Measurements from ENCODE around the gene GUCY2D.
"Not testable (repeated sequence)": the region's sequence is repeated elsewhere in the genome, so short reads cannot be mapped to it uniquely, and the experiment has no call there.

The GUCY2D gene

DNA sequence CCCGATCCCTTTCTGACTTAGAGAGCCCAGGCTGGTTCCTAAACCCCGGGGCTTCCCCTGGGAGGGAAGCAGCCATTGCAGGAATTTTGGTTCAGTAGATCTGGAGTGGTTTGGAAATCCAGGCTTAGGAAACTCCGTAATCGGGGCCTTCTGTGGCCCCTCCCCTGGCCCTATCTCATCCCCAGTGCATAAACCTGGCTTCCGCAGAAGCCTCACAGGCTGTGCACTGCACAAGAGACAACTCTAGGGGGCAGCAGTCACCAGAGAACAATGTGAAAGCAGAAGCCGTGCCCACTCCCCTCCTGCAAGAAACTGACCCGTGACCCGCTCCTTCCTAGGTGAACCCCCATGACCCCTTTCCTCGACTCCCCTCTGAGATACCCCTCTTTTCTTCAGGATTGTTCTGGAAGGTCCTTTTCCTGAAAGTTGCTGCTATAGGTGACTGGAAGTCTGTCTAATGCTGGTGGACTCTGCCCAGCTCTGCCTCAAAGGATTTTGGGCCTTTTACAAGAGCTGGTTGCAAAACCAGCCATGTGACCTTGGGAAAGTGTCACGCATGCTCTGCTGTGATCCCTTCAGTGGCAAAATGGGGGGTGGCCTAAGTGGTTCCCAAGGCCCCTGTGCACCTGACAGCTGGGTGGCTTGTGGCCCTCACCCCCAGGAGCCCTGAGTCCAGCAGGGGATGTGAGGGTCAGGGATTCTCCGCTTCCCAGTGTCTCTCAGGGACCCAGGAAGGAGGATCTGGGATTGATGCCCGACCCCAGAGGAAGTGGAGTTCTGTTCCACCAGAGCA is 14.4 kb downstream of the GUCY2D start:
- DNase-seq (ENCODE audit: low spot score), result no peak

DNA sequence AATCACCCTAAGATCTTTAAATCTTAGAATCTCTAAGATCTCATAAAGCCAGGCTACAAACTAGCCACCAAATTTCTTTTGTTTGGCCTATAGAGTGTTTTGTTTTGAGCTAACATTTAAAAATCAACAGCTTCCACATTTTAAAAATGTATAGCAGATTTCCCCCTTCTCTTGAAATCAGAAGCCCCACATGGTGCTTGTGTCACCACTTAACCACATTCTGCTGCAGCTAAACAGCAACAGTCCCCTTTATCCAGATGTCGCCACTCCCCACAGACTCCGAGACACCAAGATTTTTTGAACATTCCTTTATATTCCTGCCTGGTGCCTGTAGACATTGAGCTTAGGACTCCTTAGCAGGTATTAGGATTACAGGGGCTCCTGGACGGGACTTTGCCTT is 16.0 kb downstream of the GUCY2D start:
- DNase-seq (ENCODE audit: low spot score), result no peak

DNA sequence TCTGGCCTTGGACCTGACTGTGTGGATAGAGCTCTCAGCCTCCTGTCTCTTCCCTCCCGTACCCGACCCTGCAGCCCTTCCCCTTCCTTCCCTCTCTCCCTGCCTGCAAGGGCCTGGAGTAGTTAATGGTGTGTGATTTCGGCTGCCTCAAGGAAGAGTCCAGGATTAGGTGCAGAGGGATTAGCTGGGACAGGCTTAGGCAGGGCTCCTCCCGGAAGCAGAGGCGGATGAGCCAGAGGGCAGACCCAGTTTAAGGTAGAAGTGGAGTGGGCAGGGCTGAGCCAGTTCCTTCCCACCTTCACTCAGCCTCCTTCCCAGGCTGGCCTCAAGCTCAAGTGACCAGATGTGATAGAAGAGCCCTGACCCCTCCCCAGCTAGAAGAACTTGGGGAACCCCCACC is 16.8 kb downstream of the GUCY2D start:
- DNase-seq (ENCODE audit: low spot score), result no peak

DNA sequence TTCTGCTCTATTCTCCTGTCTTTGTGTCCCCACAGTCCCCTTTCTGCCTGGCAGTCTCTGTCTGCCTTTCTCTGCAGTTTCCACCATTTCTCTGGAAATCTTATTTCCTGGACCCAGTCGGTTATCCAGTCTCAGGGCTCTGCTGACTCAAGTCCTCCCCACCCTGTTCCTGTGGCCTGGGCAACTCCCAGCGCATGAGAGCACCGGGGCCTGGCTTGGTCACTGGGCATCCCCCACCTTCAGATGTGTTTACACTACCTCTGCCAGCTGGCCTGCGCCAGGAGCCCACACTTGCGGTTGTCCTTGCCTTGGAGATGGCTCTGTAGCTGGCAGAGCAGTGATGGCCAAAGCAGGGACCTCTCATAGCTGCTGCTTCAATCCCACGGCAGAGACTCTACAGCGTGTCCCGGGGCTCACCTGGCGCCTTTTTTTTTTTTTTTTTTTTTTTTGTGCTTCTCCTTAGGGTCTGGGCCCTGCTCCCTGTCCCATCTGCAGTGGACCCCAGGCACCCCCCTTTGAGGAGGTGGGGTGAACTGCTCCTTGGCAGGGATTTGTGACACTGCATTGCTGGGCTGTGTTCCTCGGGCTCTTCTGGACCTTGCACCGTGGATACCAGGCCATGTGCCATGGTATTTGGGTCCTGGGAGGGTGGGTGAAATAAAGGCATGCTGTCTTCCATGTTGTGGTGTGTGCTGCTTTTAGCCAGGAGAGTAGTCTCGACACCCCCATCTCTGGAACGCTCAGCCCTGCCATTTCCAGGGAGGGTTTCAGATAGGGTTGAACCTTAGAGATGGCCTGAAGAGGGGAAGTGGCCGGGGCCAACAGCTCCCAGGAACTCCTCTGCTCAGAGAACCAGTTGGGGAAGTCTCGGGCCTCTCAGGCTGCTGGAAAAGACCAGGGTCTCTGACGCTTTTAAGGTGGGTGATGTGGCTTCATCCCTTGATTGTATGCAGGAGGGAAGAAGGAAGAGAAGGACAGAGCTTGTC is 17.5 kb downstream of the GUCY2D start:
- DNase-seq (ENCODE audit: low spot score), result no peak

DNA sequence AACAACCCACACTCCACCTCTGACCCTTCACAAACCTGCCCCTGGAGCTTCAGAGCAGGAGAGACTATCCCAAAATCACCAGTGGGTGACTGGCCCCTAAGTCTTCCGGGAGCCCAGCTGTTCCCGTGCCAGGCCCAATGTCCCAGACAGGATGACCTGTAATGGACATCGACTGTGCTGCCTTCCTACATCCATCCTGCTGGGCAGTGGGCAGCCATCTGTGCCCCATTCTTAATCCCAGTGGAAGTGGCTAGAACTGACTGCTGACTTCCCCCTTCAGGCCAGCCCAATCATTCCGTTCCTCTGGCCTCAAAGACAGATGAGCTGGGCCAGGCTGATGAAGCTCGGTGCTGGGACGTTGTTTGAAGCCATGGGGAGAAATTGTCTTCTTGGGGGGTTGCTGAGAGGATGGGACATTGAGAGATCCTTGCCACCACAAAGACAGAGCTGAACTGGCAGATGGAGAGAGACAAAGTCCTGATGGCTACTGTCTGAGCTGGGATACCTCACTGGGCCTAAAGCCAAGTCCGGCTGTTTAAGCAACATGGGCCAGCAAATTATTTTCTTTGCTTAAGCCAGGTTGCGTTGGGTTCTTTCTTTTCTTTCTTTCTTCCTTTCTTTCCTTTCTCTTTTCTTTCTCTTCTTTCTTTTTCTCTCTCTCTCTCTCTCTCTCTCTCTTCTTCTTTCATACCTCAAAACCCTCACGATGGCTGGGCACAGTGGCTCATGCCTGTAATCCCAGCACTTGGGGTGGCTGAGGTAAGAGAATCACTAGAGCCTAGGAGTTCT is 18.6 kb downstream of the GUCY2D start:
- DNase-seq (ENCODE audit: low spot score), result no peak

DNA sequence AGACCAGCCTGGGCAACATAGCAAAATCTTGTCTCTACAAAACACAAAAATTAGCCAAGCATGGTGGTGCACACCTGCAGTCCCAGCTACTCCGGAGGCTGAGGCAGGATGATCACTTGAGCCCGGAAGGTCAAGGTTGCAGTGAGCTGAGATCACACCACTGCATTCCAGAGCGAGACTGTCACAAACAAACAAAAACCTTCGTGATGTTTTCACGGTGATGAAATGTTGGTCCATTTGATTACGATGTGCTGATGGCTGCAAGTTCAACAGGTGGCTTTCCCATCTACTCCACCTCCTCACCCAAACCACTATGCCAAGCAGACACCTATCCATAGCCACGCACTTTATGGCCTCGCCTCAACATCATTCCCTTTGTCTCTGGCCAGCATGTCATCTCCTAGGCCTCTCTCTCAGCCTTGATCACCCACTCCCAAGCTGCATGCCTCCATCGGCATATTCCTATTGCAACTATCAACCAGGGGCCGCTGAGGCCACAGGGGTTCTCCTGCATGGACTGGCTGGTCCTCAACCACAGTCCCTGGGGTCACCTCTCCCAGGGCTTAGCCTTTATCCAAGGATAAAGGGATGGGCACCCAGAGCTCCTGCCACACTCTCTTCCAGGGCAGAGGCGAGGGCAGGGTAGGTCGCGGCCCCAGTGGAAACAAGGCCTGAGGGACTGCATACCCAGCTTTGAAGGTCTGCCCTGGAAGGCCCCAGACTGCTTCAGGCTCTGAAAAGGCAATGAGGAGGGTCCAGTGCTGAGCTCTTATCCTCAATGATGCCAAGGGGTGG is 19.3 kb downstream of the GUCY2D start:
- peak; percentile 58 for DNase-seq (ENCODE audit: low spot score)

DNA sequence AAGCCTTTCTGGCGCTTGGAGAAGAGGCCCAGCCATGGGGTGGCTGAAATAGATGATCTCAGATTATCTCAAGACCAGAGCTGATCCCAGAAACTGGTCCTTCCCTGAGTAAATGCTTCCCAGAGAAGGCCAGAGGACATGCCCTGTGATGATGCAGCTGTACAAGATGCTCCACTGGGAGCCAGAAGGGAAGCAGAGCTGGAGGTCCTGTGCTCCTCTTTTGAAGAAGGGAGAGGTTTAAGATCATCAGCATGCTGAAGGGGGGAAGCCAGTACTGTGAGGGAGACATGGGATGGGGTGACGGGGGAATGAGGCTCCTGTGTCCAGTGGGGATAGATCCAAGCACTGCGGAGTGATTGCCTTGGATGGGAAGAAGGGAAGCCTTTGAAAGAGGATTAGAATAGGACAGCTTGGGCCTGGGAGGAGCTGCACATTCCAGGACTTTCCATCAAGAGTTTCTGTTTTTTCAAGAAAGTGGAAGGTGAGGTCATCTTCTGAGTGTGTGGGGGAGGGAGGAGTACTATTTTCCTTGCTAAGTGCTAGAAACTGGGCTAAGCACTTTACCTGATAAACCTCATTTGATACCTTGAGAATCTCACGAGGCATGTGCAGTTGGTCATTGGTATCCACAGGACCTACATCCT is 20.1 kb downstream of the GUCY2D start:
- peak; percentile 36 for DNase-seq (ENCODE audit: low spot score)

DNA sequence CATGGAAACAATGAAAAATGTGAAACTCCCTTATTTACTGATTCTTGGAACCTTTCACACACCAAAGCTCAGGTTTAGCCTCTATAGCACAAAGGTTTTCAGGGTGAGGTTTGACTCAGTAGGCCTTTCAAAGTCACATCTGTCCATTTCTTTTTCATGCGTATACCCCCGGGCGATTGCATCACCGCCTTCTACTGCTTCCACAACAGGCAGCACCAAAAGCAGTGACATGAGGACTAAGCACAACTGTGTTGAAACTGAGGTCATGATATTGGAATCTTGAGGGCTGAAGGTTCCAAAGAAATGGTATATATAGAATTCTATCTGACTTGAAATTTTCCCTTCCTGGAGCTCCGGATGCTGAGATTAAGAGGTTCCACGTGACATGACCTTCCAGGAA is 21.7 kb downstream of the GUCY2D start:
- DNase-seq (ENCODE audit: low spot score), result not testable (repeated sequence)

DNA sequence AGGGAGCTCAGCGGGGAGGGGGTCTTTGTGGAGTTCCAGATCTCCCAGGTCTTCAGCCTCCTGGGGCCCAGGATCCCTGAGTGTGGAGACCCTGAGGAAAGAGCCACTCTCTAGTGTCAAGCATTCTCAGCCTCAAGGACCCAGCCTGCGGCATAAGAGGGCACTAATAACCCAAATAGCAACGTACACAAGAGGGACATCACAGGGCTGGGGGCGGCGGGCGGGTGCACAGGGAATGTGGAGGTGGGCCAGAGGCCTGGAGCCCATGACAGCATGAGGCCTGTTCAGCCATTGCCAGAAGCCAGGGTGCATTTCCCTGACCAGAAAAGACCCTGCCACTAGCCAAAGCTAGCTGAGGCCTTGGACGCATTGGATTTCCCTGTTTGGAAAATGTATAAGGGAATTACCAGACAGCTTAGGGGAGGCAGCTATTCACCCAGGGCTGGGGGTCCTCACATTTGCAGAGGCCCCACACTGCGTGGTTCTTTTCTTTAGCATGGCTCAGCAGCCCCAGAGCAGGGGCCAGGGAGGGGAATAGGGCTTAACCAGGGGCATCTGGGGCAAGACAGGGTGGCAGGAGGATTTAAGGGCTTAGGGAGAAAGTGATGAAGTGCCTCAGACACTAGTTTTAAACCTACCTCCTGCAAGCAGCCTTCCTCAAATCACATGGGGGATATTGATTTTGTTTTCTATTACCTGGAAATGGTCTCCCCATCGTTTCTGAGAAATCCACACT is 22.9 kb downstream of the GUCY2D start:
- no peak for DNase-seq (ENCODE audit: low spot score)

DNA sequence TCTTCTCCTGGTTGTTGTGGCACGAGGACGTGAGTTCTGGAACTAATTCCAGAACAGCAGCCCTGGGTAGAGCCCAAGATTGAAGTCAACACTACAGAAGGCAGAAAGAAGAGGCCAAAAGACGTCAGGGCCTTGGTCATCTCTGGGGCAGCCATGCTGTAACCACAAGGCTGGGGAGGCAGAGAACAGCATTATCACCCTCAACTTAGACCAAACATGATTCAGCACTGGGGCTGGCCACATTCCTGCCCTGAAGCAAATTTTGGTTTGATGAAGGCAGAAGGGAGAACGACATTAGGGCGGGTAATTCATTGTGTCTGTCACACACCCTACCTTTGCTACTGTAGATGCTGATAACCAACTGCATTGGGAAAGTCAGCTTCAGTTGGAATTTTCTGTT is 26.7 kb downstream of the GUCY2D start:
- no peak for DNase-seq (ENCODE audit: low spot score)

DNA sequence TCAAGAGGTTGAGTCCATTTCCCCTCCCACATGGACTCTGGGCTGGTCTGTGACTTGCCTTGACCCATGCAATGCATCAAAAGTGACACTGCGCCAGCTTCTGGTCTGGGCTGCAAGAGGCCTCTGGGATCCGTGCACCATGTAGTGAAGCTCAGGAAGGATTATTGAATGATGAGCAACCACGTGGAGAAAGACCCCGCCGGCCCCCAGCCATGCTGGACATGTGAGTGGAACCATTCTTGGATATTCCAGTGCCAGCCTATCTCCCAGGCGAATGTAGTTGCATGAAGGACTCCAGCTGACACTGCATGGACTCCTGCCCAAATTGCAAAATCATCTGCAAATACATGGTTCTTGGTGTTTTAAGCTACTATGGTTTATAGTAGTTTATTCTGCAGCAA is 28.8 kb downstream of the GUCY2D start:
- no peak for DNase-seq (ENCODE audit: low spot score)

DNA sequence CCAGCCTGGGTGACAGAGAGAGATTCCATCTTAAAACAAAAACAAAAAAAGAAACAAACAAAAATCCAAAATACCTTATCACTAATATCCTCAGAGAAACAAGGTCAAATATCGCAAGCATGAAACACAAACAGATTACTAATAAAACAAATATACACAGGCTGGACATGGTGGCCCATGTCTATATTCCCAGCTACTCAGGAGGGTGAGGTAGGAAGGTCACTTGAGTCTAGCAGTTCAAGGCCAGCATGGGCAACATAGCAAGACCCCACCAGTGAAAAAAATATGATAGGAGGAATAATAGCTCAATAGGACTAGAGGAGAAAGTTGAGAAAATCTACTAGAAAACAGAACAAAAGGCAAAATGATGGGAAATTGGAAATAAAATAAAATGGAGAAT is 29.5 kb downstream of the GUCY2D start:
- no peak for DNase-seq (ENCODE audit: low spot score)

DNA sequence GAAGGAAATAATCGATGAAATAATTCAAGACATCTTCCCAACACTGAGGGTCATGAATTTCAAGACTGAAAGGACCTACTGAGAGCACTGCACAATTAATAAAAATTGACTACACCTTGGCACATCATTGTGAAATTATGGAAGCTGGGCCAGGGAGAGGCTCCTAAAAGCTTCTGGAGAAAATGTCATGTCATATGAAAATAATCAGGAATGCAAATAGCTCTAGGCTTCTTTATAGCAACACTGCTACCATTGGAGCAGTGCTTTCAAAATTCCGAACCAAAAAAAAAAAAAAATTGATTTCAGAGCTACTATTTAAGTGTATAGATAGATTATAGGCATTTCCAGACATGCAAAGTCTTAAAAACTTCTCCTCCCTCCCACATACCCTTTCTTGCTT is 30.0 kb downstream of the GUCY2D start:
- no peak for DNase-seq (ENCODE audit: low spot score)

DNA sequence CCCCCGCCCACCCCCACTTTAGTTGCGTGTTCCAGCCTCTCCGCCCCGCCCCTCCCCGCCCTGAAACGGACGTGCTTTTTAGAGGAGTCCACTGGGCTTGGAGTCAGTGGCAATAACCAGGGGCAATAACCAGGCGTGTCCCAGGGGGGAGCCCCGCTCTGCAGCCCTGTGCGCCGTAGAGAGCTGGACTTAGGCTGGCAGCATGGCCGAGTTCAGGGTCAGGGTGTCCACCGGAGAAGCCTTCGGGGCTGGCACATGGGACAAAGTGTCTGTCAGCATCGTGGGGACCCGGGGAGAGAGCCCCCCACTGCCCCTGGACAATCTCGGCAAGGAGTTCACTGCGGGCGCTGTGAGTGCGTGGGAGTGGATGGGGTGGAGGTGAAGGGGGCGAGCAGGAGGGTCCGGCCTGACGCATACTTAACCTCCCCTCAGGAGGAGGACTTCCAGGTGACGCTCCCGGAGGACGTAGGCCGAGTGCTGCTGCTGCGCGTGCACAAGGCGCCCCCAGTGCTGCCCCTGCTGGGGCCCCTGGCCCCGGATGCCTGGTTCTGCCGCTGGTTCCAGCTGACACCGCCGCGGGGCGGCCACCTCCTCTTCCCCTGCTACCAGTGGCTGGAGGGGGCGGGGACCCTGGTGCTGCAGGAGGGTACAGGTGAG is 36.7 kb downstream of the GUCY2D start, which contains the start of gene ALOX15B:
TSS of gene ALOX15B (plus strand) at position 106 of the 657 bp plus-strand sequence. CDS start at position 203, 97 bp downstream.
- no peak for DNase-seq (ENCODE audit: low spot score)

DNA sequence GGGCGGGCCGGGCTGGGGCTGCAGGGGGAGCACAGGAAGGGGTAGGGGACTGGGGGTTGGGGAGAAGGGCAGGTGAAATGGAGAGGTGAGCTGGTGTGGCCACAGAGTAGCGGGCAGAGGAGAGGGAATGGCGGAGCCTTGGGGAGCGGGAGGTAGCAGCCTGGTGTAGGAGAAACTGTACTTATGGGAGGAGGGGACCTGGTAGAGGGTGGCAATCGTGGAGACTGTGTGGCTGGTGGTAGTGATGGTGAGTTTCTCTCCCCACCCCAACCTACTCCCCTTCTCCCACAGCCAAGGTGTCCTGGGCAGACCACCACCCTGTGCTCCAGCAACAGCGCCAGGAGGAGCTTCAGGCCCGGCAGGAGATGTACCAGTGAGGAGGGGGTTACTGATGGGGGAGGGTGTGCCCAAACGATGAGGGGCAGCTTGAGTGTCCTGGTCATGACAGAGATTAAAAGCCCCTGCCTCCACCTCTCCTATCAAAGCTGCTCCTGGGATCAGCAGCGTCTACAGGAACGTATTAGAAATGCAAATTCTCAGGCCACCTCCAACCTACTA is 37.3 kb downstream of the GUCY2D start:
- no peak for DNase-seq (ENCODE audit: low spot score)

DNA sequence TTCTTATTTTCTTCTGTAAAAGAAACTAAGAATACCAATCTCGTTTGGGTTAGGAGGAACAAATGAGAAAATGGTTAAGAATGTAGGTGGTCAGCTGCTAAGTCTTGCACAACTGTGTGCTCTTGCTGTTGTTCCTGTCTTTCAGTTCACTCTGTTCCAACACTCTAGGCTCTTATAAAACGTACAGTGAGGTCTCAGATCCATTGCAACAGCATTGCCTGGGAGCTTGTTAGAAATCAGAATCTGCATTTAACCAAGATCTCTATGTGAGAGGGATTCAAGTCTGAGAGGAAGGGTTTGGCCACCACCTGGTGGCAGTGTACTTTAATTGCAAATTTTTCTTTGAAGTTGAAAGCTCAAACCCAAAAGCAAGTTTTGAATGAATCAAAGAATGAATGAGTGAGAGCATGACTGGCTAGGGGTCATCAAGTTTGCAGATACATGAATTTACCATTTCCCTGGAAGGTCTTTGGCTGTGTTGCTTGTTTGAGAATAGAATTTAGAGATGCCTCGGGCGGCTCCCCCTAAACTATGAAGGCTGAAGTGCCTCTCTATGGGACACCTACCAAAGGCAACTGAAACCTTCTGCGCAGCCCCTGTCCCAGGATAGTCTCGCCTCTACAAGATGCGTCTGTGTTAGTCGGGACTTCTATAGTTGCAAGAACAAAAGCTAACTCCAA is 39.0 kb downstream of the GUCY2D start:
- DNase-seq (ENCODE audit: low spot score), result no peak

DNA sequence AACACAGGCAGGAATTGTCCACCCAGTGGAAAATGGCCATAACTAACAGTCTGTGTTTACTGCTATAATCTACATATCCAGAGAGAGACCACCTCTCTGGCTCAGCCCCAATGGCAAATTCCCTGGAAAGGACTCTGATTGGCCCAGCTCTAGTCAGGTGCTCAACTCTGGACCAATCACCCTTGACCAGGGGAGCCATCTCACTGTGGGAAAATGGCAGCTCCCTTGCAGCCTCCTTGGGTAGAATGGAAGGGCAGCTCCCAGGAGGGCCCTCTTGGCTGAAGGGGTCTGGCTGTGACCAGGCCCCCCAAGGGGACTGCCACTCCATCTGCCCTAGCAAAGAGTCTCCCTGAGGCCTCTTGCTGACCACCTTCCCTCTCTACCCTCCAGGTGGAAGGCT is 39.6 kb downstream of the GUCY2D start:
- no peak for DNase-seq (ENCODE audit: low spot score)

Measured in left forelimb (tissue), 1 donor.